Urothelium cell line (cell line): ENCODE data around the gene GNA12.
A peak's percentile ranks its signal among the peaks of the same experiment; 100 is the strongest.

Experiments
- DNase-seq: peaks from one replicate; pipeline ENCODE4 v3.0.0; 2011; ENCODE audit warnings: low spot score, mixed read lengths
- FAIRE-seq: peaks from 2 replicates; lab custom pipeline; 2011; peaks lifted over from hg19 to GRCh38; lab: Jason Lieb, UNC

The GNA12 gene

DNA sequence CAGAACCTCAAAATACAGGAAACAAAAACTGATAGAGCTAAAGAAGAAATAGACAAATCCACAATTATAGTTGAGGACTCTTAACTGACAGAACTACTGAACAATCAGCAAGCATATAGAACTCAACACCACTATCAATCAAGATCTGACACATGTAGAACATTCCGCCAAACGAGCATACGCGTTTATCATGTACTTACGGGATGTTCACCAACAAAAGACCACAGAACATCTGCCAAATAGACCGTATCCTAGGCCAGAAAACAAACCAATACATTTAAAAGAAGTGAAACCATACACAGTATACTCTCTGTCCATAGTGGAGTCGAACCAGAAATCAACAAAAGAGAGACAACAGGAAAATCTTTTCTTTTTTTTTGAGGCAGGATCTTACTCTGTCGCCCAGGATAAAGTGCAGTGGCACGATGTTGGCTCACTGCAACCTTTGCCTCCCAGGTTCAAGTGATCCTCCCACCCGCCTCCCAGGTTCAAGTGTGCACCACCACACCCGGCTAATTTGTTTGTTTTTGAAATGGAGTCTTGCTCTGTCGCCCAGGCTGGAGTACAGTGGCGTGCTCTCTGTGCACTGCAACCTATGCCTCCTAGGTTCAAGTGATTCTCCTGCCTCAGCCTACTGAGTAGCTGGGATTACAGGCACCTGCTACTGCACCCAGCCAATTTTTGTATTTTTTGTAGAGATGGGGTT, 5.1 kb downstream of the GNA12 start:
- peak; percentile 84 for FAIRE-seq
- DNase-seq, result no peak

DNA sequence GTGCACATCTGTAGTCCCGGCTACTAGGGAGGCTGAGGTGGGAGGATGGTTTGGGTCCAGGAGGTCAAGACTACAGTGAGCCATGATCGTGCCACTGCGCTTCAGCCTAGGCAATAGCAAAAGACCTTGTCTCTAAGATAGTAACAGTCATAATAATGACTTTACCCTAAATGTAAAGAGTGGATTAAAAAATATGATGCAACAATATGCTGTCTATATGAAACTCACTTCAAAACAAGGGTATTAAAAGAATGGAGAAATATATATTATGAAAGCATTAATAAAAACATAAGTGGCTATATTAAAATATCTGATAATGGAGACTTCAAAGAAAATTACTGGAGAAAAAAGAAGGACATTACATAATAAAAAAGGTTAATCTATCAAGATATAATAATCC, 5.7 kb downstream of the GNA12 start:
- FAIRE-seq, result peak; percentile 71
- no peak for DNase-seq

DNA sequence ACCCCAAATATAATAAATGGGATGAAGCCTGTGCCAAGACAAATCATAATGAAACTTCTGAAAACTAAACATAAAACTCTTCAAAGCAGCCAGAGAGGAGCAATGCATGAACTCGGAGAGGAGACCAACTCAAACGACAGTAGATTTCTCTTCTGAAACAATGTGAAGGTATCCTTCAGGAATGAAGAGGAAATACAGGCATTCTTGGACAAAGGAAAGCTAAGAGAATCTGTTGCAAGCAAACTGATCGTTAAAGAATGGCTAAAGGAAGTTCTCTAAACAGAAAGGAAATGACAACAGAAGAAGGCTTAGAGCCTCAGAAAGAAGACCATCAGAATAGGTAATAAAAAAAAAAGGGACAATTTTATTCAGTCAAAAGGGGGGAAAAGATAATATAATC, 6.6 kb downstream of the GNA12 start:
- FAIRE-seq, result no peak
- DNase-seq, result no peak

DNA sequence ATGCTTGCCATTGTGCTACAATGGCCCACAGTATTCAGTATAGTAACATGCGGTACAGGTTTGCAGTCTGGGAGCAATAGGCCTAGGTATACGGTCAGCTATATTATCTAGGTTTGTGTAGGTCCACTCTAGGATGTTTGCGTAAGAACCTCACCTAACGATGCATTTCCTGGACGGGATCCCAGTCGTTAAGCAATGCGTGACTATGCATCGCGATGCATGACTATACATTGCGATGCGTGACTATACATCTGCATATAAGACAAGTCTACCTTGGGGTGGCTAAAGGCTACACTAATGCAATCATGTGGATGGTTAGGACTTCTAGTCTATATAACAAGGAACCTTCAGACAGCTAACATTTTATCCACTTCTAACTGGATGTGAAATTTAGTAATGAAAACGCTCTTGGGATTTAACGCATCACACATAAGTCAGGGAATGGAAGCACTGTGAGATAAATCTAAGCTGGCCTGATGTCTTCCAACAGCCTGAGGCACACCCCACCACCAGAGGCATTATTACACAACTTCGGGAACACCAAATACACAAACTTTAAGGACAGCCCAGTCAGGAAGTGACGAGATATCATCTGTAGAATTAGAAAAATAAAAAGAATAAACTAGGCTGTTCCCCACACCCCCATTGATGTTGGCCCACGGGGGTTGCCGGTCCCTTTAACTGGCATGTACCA, 9.2 kb downstream of the GNA12 start:
- FAIRE-seq, result peak; percentile 95
- no peak for DNase-seq

DNA sequence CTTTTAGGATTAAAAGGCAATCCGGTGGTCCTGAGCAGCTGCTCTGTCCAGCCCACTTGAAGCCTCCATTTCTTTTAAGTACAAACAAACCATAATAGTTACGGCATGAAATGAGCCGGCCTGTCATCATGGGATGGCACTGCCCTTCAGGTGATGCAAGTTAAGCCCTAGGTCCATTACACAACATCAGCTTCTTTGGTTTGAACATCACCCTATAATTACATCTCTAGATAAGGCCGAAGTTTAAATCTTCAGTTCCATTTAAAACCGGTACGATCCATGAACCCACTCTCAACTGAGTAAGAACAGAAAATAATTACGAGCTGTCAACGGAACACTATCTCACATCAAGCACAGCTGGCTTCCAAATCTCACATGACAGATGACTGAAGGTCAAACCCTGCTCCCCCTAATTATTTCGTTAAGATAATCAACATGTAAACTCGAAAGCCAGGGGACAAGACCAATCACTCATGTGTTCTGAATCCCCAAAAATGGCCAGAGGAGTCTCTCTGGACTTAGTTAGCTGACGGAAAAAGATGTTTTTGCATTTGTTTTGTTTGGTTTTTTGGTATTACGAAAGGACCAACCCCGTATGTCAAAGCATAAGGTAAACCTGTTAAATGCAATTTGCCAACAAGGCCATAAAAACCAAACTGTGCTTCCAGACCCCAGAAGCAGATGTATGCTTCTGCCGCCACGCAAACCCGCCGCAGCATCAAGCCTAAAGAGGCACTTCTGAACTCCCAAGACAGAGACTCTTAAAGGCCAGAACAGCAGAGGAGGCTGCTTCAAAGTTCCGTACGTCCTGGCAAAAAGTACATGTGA, 10.8 kb downstream of the GNA12 start:
- peak; percentile 91 for FAIRE-seq

DNA sequence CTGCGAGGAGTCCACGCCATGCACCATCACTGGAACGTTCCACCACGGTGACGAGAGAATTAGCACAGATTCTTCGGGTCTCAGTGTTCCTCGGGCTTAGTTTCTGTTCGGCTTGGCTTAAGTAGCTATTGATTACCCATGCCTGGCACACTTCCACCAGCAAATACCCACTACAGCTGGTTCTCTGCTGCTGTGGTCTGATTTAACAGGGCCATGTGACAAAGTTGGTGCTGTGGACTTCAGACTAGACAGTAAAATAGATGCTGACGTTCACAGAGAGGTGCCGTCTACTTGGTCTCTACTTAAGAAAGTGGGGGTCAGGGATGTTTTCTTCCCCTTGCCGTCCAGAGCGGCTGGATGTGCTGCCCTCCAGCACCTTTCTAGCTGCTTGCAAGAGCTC, 11.6 kb downstream of the GNA12 start:
- FAIRE-seq, result no peak
- DNase-seq, result no peak

More for the DNA sequence above, 10.8 kb downstream of the GNA12 start:
- no peak for DNase-seq

DNA sequence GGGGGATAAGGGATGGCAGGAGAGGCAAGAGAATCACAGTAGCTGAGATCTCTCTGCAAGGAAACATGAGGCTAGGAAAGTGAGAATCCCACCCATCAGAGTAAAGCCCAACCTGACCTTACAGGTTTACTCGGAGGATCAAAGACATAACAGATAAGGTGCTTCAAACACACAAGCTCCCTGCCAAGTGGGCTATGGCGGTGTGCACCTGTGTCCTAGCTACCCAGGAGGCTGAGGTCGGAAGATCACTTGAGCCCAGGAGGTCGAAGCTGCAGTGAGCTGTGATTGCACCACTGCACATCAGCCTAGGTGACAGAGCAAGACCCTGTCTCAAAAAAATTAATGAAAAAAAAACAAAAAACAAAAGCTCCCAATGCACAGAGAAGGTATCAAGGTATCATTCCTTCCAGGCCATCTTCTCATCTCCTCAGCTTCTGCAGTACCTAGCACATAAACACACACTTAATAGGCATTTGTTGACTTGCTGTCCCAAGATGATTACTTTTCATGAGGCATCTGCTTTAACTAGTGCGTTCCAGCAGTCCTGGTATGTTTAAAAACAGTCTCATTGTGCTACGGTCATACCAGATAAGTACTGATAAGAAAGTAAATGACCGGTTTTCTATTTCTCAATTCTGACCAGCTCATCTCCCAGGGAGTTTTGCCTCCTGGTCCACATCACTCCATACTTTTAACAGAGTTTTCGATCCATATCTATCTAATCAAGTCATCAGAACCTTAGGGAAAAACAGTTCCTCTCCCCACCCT, 13.3 kb downstream of the GNA12 start:
- peak; percentile 71 for FAIRE-seq
- no peak for DNase-seq

DNA sequence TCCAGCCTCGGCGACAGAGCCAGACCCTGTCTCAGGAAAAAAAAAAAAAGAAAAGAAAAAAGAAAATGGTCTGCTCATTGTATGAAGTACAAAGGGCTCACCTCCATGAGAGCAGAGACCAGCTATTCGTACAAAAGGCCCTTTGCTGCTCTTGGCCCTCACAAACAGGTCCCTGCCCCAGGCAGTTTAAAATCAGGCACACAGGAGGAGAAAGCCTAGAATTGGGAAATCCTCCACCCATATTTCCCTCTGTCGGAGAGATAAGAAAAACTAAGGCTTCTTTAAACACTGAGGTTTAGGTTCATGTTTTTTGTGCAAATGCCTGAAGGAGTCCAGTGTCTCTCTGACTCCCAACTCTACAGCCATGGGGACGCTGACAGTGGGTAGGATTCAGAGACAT, 15.1 kb downstream of the GNA12 start:
- FAIRE-seq (no peak), DNase-seq (no peak)

DNA sequence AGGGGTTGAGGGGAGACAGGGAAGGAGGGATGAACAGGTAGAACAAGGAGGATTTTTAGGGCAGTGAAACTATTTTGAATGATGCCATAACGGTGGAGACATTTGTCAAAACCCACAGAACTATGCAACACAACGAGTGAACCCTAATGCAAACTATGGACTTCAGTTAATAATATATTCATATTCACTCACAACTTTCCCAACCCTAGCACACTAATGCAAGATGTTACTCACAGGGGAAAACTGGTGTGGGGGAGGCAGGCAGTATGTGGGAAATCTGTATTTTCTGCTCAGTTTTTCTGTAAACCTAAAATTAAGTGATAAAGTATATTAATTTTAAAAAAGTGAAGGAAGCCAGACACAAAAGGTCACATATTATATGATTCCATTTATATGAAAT, 17.3 kb downstream of the GNA12 start:
- FAIRE-seq, result peak; percentile 59
- DNase-seq, result no peak

DNA sequence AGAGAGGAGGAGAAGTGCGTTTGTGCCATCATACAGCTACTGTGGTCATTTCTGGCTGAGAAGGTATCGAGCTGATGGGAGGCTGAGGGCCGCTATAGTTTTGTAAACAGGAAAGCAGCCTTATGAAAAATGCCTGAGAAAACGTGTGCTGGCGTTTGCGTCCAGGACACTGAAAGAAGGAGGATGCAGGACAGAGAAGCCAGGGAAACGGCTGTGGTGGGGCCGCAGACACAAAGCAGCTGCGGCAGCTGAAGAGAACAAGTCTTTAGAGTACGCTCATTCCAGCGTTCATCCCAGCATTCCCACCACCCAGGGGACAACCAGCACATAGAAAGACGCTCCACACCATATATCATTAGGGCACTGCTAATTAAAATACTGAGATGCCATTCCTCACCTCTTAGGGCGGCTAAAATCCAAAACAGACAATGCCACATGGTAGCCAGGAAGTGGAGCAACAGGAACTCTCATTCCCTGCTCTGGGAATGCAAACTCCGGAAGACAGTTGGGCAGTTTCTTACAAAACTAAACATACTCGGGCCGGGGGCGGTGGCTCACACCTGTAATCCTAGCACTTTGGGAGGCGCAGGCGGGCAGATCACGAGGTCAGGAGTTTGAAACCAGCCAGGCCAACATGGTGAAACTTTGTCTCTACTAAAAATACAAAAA, 18.4 kb downstream of the GNA12 start:
- no peak for FAIRE-seq

DNA sequence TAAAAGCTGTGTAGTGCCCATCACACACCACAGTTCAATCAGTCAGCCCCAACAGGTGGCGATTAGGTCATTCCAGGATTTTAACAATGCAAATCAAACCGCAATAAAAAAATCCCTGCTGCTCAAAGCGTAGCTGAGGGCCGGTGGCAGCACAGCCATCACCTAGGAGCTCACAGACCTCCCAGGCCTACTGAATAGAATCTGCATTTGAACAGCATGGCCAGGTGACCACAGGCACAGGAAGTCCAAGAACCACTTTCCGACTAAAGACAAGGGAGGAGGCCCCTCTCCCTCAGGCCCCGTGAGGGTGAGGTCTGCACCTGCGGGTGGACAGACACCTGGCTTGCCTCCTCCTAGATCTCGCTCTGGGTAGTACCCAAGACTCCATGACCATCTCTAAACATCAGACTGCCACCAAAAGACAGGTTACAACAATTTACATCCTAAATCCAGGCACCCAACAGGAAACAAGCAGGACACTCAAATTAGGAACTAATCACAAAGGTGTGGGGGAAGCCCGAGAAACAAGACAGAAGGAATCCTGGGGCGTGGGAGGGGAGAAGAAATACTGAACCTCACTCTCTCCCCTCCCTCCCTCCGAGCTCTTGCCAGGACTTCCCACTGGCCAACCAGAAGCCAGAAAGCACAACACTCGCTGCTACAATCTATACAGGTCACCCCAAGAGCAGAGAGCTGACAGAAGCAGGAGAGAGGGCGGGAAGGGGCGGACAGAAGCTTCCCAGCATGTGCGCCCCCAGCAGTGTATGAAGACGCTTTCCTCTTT, 19.2 kb downstream of the GNA12 start:
- no peak for FAIRE-seq
- DNase-seq, result no peak

More for the DNA sequence above, 18.4 kb downstream of the GNA12 start:
- DNase-seq, result no peak

DNA sequence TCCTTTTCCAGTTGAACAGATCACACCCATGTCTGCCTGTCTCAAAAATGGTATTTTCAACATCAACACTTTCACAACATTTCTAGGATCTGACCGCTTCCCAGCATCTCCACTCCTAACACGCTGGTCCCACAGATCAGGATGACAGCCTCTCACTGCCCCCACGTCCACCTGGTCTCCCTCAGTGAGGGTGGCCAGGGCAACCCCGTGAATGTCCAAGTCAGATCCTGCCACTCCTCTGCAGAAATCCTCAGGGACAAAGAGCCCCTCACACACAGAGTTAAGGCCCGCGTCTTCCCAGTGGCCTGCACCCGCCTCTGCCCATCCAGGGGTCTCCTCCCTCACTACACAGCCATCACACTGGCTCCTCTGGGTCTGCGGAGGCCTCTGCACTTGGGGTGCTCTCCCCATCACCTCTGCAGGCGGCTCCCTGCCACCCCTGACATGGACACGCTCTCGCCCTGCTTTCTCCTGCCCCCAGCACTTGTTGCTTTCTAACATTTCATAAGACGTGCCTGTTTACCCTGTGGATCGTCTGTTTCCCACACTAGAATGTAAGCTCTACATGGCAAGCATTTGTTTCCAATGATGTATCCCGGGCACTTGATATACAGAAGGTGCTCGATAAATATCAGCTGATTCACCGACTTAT, 20.0 kb downstream of the GNA12 start:
- peak; percentile 74 for FAIRE-seq
- no peak for DNase-seq

DNA sequence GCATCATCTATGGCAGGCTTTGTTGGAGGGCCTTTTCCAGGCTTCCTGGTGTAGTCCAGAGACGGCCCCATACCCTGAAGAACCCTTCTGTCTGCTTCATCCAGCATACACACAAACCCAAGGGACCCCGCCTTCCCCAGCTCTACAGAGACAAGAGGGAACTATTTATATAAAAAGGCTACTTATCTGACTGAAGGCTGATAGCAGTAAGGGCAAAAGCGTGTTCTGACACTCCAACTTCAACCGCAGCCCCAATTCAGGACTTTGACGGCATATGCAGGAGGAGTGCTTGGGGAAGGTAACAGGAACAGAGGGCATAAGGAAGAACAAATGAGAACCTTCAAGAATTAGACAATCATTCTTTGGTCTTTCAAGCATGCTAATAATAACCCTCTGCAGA, 21.0 kb downstream of the GNA12 start:
- FAIRE-seq (peak; percentile 40), DNase-seq (no peak)

DNA sequence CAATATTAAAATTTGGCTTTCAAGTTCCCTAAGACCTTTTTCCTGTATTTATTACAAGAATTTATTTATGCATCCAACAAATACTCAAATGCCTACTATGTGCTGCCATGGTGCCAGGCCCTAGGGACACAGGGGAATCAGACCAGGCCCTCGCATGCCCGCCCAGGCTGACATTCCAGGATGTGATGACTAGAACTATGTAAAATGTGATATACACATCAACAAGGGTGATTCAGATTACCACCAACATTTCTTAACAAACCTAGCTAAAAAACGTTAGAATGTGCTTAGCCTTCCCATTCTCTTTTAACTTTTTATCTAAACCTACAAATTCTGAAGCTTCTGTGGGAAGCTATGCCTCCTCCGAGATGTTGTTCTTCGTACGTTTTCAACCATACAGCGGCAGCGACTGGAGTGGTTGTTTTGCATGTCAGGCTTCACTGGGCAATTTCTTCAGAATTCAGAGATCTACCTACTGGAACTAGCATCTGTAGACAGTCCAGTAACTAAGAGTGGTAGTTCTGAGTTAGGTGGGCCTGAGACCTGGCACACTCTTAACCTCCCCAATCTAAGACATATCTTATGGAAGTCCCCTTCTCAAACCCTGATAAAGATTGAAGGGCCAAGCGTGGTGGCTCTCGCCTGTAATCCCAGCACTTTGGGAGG, 22.1 kb downstream of the GNA12 start:
- FAIRE-seq (peak; percentile 46), DNase-seq (peak; percentile 76)

DNA sequence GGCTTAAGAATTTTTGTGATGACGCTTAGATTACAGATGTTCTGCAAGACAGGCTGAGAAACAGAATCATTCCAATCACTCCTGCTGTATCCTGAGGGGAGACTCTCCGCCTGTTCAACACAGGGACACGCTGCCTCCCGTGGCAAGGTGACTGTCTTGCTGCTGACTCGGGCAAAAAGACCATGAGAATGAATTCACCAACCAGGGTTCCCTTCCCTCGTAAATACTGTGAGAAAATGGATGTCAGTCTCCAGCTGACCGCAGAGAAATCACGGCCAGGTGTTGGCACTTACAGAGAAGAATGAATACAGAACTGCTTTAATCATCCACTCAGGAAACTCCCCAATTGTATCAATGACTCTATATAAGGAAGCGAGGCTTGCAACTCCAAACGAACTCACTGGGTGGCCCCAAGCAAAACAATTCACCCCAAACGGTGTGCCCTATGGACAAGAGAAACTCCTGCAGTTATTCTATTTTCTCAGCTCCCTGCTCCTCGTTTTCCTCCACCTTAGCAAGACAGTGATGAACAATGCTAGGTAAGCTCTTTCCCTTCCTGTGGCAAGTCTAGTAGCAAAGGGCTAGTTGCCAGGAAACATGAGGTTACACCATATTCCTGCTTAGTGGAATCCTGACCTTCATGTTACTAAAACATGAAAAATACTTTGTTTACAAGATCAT, 22.8 kb downstream of the GNA12 start:
- DNase-seq, result peak; percentile 82
- FAIRE-seq, result peak; percentile 95

DNA sequence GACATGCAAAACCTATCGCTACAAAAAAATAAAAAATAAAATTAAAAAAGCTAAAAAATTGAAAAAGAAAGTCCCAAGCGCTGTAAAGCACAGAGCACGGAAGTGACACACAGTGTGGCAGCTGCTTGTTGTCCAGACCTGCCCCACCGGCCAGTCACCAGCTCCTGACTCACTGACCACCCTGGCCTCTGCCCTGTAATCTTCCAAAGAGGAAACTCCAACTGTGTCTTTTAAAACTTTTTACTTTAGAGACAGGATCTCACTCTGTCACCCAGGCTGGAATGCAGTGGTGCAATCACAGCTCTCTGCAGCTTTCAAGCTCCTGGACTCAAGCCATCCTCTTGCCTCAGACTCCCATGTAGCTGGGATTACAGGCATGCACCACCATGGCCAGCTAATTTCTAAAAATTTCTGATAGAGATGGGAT, 23.6 kb downstream of the GNA12 start:
- DNase-seq (peak; percentile 89), FAIRE-seq (peak; percentile 87)

DNA sequence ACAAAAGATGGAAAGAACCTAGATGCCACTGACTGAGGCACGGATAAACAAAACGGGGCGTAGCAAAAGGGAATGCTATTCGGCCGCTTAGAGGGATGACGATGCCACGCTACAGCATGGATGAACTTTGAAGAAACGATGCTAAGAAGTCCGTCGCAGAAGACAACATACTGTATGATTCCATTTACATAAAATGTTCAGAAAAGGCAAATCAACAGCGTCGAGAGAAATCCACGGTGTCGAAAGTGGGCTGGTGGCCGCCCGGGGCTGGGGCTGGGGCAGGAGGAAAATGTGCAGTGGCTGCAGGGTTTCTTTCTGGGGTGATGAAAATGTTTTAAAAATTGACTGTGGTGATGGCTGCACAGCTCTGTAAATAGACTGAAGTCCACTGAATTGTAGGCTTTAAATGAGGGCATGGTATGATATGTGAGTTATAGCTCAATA, 24.1 kb downstream of the GNA12 start:
- FAIRE-seq (no peak), DNase-seq (no peak)
